Right lobe of liver (tissue), 6 donors: Measurements from ENCODE around the gene KAT5. TPM values are rescaled to one million over a fixed set of nuclear protein-coding genes. Genes with fewer than 3 reads are reported as not detected.
"Not testable (repeated sequence)": the region's sequence is repeated elsewhere in the genome, so short reads cannot be mapped to it uniquely, and the experiment has no call there.

Experiments used
- ATAC-seq, 4 donors: fragments of 200-7000 bp; cut with Tn5 transposase; one replicate each; pipeline ENCODE4 v1.9.1; 2020; ENCODE audit warnings: mild to moderate bottlenecking in 4 of 4, moderate library complexity in 4 of 4
- DNase-seq, 3 donors: peaks; one replicate each; pipeline ENCODE4 v3.0.0-alpha.2; 2020
- H3K27ac ChIP-seq, 3 donors: fragments of 200-600 bp; one replicate each; pipeline ENCODE4 v1.8.0; 2022
- H3K27me3 ChIP-seq, 2 donors: fragments of 200-600 bp; one replicate each; pipeline ENCODE4 v1.8.0; 2022
- H3K36me3 ChIP-seq, 4 donors: fragments of 200-600 bp; sonication (generic) in 1 of 4; one replicate each; pipeline versions ENCODE4 v1.5.1 to v1.8.0; 2017 to 2022; ENCODE audit warnings: control low read depth in 1 of 4
- H3K4me1 ChIP-seq, 4 donors: fragments of 200-600 bp; sonication (generic) in 1 of 4; one replicate each; pipeline versions ENCODE4 v1.5.1 to v1.8.0; 2017 to 2022; ENCODE audit warnings: control low read depth in 1 of 4
- H3K4me3 ChIP-seq, 3 donors: fragments of 200-600 bp; one replicate each; pipeline ENCODE4 v1.8.0; 2022
- H3K9me3 ChIP-seq, 4 donors: fragments of 200-600 bp; sonication (generic) in 1 of 4; one replicate each; pipeline versions ENCODE4 v1.5.1 to v1.8.0; 2017 to 2022; ENCODE audit warnings: control low read depth in 1 of 4
- POLR2A ChIP-seq: fragments of 450-650 bp; IDR thresholded peaks from one replicate; pipeline ENCODE4 v1.6.1; 2017; ENCODE audit warnings: antibody characterized with exemption, mild to moderate bottlenecking
- WGBS: methylation state at CpG from one replicate; pipeline ENCODE4 v1.1.6; 2018; ENCODE audit warnings: low coverage, low lambda C conversion rate; ENCODE audit not compliant: insufficient coverage; ENCODE audit errors: missing lambda C conversion rate; 5-methylcytosine and 5-hydroxymethylcytosine counted together
- intact Hi-C, 2 donors: fragments of 100-400 bp; cut with DNase I; formaldehyde crosslinking; loops; one replicate each; pipeline versions ENCODE4 v1.11.2 to v1.14.1; 2022
- total RNA-seq, 6 experiments: library from RNA; depleted of rRNA in 2 of 6; stranded (reverse); fragments of >200 nt in 2 of 6; fragmentation: NEBNext Ultra II Directional in 3 of 6; extraction: Animal tissue kit (Norgen Biotek cat#: 25700) in 3 of 6; gene quantifications; one replicate each; pipeline versions ENCODE4 v1.1.0 to v1.2.4, GENCODE V29; 2016 to 2023
- TF ChIP-seq, protein P1 (sequence below), 4 donors: fragments of 200-600 bp in 3 of 4; fragments of 450-650 bp in 1 of 4; IDR thresholded peaks; one replicate each; pipeline versions ENCODE4 v1.5.1 to v1.8.0; 2016 to 2022; ENCODE audit warnings: antibody characterized with exemption in 4 of 4, mild to moderate bottlenecking in 2 of 4
- donor health status: DM: no; HTN: yes; CAD: no.
- donor health status: DM: no; HTN: no; CAD: no.
- donor health status: DM: no; HTN: no; CAD: no.
- donor health status: DM: no; HTN: yes; CAD: no.
- donor health status: DM: no; HTN: yes; CAD: no.

Gene KAT5
- total RNA-seq, 6 experiments from 2014 or later = 17.8 to 30.4 (median 24.0) TPM

DNA sequence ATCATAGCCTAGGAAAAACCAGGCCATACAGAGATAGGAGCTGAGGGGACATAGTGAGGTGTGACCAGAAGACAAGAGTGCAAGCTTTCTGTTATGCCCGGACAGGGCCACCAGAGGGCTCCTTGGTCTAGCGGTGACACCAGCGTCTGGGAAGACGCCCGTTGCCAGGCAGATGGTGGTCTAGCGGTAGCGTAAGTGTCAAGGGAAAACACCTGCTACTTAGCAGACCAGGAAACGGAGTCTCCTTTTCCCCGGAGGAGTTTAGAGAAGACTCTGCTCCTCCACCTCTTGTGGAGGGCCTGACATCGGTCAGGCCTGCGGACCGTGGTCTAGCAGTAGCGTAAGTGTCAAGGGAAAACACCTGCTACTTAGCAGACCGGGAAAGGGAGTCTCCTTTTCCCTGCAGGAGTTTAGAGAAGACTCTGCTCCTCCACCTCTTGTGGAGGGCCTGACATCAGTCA, 5.7 kb upstream of the KAT5 start:
- H3K9me3 ChIP-seq, H3K36me3 ChIP-seq, H3K27ac ChIP-seq, H3K27me3 ChIP-seq, H3K4me1 ChIP-seq: not testable (repeated sequence)
- ATAC-seq (peak in 1 of 4 donors; percentile 17), DNase-seq (peak; percentile 62 to 73 (median 68))
- peak overlapping the region in 1 of 3 donors; percentile 17 for H3K4me3 ChIP-seq
- intact Hi-C loops = loop anchor here in 1 of 2 donors (10.0 kb wide), 1 partner anchor 82 kb away; no protein-coding TSS in a partner anchor
- TF ChIP-seq, protein P1, sequence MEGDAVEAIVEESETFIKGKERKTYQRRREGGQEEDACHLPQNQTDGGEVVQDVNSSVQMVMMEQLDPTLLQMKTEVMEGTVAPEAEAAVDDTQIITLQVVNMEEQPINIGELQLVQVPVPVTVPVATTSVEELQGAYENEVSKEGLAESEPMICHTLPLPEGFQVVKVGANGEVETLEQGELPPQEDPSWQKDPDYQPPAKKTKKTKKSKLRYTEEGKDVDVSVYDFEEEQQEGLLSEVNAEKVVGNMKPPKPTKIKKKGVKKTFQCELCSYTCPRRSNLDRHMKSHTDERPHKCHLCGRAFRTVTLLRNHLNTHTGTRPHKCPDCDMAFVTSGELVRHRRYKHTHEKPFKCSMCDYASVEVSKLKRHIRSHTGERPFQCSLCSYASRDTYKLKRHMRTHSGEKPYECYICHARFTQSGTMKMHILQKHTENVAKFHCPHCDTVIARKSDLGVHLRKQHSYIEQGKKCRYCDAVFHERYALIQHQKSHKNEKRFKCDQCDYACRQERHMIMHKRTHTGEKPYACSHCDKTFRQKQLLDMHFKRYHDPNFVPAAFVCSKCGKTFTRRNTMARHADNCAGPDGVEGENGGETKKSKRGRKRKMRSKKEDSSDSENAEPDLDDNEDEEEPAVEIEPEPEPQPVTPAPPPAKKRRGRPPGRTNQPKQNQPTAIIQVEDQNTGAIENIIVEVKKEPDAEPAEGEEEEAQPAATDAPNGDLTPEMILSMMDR (IDR thresholded peaks at IDR 0.05) = peak; percentile 47 to 71 (median 68)
- WGBS = 0% methylated on average over 9 of the region's 14 CpGs

DNA sequence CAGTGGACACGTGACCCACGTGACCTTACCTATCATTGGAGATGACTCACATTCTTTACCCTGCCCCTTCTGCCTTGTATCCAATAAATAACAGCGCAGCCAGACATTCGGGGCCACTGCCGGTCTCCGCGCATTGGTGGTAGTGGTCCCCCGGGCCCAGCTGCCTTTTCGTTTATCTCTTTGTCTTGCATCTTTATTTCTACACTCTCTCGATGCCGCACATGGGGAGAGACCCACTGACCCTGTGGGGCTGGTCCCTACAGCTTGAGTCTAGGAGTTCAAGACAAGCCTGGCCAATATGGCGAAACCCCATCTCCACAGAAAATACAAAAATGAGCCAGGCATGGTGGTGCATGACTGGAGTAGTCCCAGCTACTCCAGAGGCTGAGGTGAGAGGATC, 5.0 kb upstream of the KAT5 start:
- H3K27ac ChIP-seq, ATAC-seq, H3K4me1 ChIP-seq, H3K4me3 ChIP-seq, H3K27me3 ChIP-seq, DNase-seq, H3K36me3 ChIP-seq, H3K9me3 ChIP-seq: not testable (repeated sequence)
- intact Hi-C loops = loop anchor here in 1 of 2 donors (10.0 kb wide), 1 partner anchor 82 kb away; no protein-coding TSS in a partner anchor
- 83% methylated on average over 10 of the region's 12 CpGs for WGBS

DNA sequence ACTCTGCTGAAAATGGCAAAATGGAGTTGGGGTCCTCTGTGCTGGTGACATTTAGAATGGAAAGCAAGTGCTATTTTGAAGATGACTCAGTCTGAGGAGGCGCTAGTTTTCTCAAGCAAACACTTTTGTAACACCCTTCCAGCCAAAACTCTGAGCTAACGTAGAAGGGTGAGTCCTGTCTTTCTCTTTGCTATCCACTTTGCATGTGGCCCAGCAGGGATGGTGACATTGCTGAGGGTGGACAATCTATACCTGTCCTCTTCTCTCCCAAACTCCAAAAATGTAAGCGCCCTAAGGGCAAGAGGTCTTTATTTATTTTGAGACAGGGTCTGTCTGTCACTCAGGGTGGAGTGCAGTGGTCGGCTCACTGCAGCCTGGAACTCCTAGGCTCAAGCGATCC, 3.6 kb upstream of the KAT5 start:
- ATAC-seq (no peak), DNase-seq (no peak)
- TF ChIP-seq, protein P1 (IDR thresholded peaks at IDR 0.05) = no peak
- TF ChIP-seq POLR2A = no peak
- Histone ChIP-seq H3K9me3 (no peaks in the 10 kb centered on the region), H3K4me1 (peaks cover 0 to 16% (median 1%) of the 10 kb centered on the region in 4 donors), H3K36me3 (peaks cover 0 to 3% (median 1%) of the 10 kb centered on the region in 4 donors), H3K4me3 (no peak overlapping the region), H3K27ac (no peak overlapping the region), H3K27me3 (no peaks in the 10 kb centered on the region)
- WGBS = 84% methylated on average over 3 of the region's 5 CpGs
- intact Hi-C loops = loop anchor here in 1 of 2 donors (10.0 kb wide), 1 partner anchor 84 kb away; no protein-coding TSS in a partner anchor

DNA sequence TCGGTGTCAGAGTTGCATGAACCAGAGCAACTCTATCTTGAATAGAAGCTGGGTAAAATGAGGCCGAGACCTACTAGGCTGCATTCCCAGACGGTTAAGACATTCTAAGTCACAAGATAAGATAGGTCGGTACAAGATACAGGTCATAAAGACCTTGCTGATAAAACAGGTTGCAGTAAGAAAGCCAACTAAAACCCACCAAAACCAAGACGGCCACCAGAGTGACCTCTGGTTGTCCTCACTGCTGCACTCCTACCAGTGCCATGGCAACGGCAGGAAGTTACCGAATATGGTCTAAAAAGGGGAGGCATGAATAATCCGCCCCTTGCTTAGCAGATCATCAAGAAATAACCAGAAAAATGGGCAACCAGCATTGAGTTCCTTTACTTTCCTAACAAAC, 2.4 kb upstream of the KAT5 start:
- WGBS = 80% methylated on average over 8 of the region's 8 CpGs
- Histone ChIP-seq H3K9me3 (no peaks in the 10 kb centered on the region), H3K27ac (no peak overlapping the region), H3K4me3 (no peak overlapping the region), H3K4me1 (peaks cover 0 to 16% (median 1%) of the 10 kb centered on the region in 4 donors), H3K36me3 (peaks cover 2 to 13% (median 6%) of the 10 kb centered on the region in 4 donors), H3K27me3 (no peaks in the 10 kb centered on the region)
- TF ChIP-seq, protein P1 (IDR thresholded peaks at IDR 0.05) = no peak
- TF ChIP-seq POLR2A = no peak
- no peak for ATAC-seq
- no peak for DNase-seq
- intact Hi-C loops = loop anchor here (5.0 to 10.0 kb wide), 3 partner anchors 85 to 108 kb away; no protein-coding TSS in a partner anchor

DNA sequence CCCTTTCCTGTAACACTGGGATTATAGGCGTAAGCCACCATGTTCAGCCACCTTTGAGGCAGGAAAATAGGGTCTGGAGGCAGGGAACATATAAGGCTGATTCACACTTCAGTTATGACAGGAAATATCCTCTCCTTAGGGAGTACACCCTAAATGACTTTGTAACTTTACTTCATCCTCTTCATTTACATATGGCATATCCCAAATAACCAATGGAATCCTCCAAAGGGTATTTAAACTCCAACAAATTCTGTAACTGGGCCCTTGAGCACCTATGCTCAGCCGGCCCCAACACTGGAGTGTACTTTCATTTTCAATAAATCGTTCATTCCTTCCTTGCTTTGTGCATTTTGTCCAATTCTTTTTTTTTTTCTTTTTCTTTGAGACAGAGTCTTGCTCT, 1.6 kb upstream of the KAT5 start:
- Histone ChIP-seq H3K27ac (no peak overlapping the region), H3K4me3 (no peak overlapping the region), H3K27me3 (no peaks in the 10 kb centered on the region), H3K36me3 (peaks cover 2 to 21% (median 12%) of the 10 kb centered on the region in 4 donors), H3K4me1 (peaks cover 0 to 16% (median 1%) of the 10 kb centered on the region in 4 donors), H3K9me3 (no peaks in the 10 kb centered on the region)
- no peak for ATAC-seq
- TF ChIP-seq POLR2A = no peak
- TF ChIP-seq, protein P1 (IDR thresholded peaks at IDR 0.05) = no peak
- intact Hi-C loops = loop anchor here (5.0 to 10.0 kb wide), 2 partner anchors 104 to 107 kb away; no protein-coding TSS in a partner anchor
- 73% methylated on average over 2 of the region's 3 CpGs for WGBS
- DNase-seq = no peak
